ENCODE results near the gene GSG1L2. TPM values are rescaled to one million over a fixed set of nuclear protein-coding genes. Genes with fewer than 3 reads are reported as not detected.

Gene GSG1L2
- not detected for polyA plus RNA-seq (2013, experiment 1 of 4)
- not detected for polyA plus RNA-seq (2013, experiment 2 of 4)
- not detected for polyA plus RNA-seq (2013, experiment 3 of 4)
- not detected for polyA plus RNA-seq (2013, experiment 4 of 4)

DNA sequence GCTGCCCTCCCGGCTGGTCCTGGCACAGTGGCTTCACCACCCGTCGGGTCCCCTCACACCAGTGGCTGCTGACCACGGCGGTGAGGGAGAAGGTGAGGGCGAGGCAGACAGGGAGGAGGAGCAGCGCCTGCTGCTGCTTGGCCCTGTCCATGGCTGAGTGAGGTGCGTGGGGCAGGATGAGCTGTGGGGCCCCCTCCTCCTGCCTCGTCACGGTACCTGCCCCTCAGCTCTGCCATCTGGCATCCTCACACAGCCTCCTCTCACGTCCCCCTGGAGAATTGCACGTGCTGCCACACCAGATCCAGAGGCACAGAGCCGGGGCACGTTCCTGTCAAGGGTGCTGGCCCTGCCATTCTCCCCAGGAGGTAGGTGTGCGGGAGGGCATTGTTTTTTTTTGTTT, at the start of gene GSG1L2:
Gene GSG1L2, minus strand, starts transcription at position 159 of the 400 bp plus-strand sequence. Its CDS starts 8 bp downstream, at position 151.
- Histone ChIP-seq H3K36me3 (ENCODE audit: control insufficient read depth, insufficient read depth, low read length) (no peaks in the 10 kb centered on the region), H3K4me1 (ENCODE audit: control insufficient read depth, insufficient read depth, low read length) (no peaks in the 10 kb centered on the region), H3K4me3 (ENCODE audit: insufficient read depth, low read depth, low read length) (no peak within 1 kb of the TSS), H3K9me3 (ENCODE audit: control insufficient read depth, low read length) (no peaks in the 10 kb centered on the region), H3K27ac (ENCODE audit: insufficient read depth, low read depth, low read length, poor library complexity, severe bottlenecking) (no peak within 1 kb of the TSS), H3K27me3 (ENCODE audit: control insufficient read depth, insufficient read depth, low read length, poor library complexity, severe bottlenecking) (no peaks in the 10 kb centered on the region)
- WGBS, 2 experiments: 81 to 86% methylated on average over 15 of the region's 15 CpGs

DNA sequence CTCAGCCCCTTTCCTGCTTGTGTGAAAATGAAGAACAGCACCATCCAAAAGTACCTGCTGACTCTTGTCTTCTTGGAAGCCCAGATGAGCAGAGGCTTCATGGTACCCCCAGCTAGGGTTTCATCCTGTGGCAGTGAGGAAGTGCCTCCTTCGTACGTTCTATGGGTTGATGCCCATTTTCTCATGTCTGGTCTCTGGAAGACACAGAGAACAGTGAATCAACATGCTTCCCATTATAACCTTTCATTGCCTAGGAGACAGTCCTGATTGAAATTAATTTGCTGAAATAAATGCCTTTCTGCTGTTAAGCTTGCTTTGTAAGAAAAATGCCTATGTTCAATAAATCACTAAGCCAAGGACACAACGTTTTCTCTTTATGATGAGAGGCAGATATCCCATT, 46.7 kb upstream of the GSG1L2 start:
- H3K36me3 ChIP-seq (ENCODE audit: control insufficient read depth, insufficient read depth, low read length): no peaks in the 10 kb centered on the region
- 87 to 93% methylated on average over 3 of the region's 3 CpGs for WGBS, 2 experiments

DNA sequence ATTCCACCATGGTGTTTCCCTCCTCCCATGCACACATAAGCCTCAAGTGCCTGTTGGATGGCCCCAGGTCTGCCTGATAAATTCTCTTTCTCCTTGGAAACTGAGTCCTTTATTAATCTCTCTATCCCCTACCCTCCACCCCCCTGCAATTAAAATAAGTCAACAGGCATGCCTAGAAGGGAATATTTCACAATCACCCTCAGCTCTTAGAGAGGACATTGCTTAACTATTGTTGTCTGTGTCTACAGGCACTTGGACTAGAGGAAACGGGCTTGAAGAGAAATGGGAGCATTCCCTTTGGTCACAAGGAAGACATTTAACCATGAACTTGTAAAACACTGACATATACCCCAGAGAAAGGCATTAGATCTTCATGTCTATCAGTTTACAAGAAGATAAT, 43.7 kb upstream of the GSG1L2 start:
- 89 to 100% methylated on average over 1 of the region's 1 CpG for WGBS, 2 experiments

More for the DNA sequence above, 46.7 kb upstream of the GSG1L2 start:
- H3K9me3 ChIP-seq (ENCODE audit: control insufficient read depth, low read length): no peaks in the 10 kb centered on the region
- H3K4me3 ChIP-seq (ENCODE audit: insufficient read depth, low read depth, low read length): no peak overlapping the region
- H3K27ac ChIP-seq (ENCODE audit: insufficient read depth, low read depth, low read length, poor library complexity, severe bottlenecking): no peak overlapping the region
- H3K27me3 ChIP-seq (ENCODE audit: control insufficient read depth, insufficient read depth, low read length, poor library complexity, severe bottlenecking): no peaks in the 10 kb centered on the region
- no peaks in the 10 kb centered on the region for H3K4me1 ChIP-seq (ENCODE audit: control insufficient read depth, insufficient read depth, low read length)

GRCh38 chr17:9862949-9863348, 41.1 kb upstream of the GSG1L2 start:
- Histone ChIP-seq H3K27ac (ENCODE audit: insufficient read depth, low read depth, low read length, poor library complexity, severe bottlenecking) (no peak overlapping the region), H3K4me1 (ENCODE audit: control insufficient read depth, insufficient read depth, low read length) (no peaks in the 10 kb centered on the region), H3K36me3 (ENCODE audit: control insufficient read depth, insufficient read depth, low read length) (no peaks in the 10 kb centered on the region), H3K9me3 (ENCODE audit: control insufficient read depth, low read length) (no peaks in the 10 kb centered on the region), H3K27me3 (ENCODE audit: control insufficient read depth, insufficient read depth, low read length, poor library complexity, severe bottlenecking) (no peaks in the 10 kb centered on the region), H3K4me3 (ENCODE audit: insufficient read depth, low read depth, low read length) (no peak overlapping the region)
- 88 to 97% methylated on average over 4 of the region's 4 CpGs for WGBS, 2 experiments

More for the DNA sequence above, 43.7 kb upstream of the GSG1L2 start:
- Histone ChIP-seq H3K27me3 (ENCODE audit: control insufficient read depth, insufficient read depth, low read length, poor library complexity, severe bottlenecking) (no peaks in the 10 kb centered on the region), H3K27ac (ENCODE audit: insufficient read depth, low read depth, low read length, poor library complexity, severe bottlenecking) (no peak overlapping the region), H3K9me3 (ENCODE audit: control insufficient read depth, low read length) (no peaks in the 10 kb centered on the region), H3K4me3 (ENCODE audit: insufficient read depth, low read depth, low read length) (no peak overlapping the region), H3K4me1 (ENCODE audit: control insufficient read depth, insufficient read depth, low read length) (no peaks in the 10 kb centered on the region), H3K36me3 (ENCODE audit: control insufficient read depth, insufficient read depth, low read length) (no peaks in the 10 kb centered on the region)

GRCh38 chr17:9862220-9862619, 40.3 kb upstream of the GSG1L2 start:
- no peaks in the 10 kb centered on the region for H3K9me3 ChIP-seq (ENCODE audit: control insufficient read depth, low read length)
- no peaks in the 10 kb centered on the region for H3K27me3 ChIP-seq (ENCODE audit: control insufficient read depth, insufficient read depth, low read length, poor library complexity, severe bottlenecking)
- no peak overlapping the region for H3K4me3 ChIP-seq (ENCODE audit: insufficient read depth, low read depth, low read length)
- H3K27ac ChIP-seq (ENCODE audit: insufficient read depth, low read depth, low read length, poor library complexity, severe bottlenecking): no peak overlapping the region
- H3K4me1 ChIP-seq (ENCODE audit: control insufficient read depth, insufficient read depth, low read length): no peaks in the 10 kb centered on the region
- WGBS, 2 experiments: 100% methylated on average over 1 of the region's 1 CpG; no CpG with 5 or more reads in 1 of the 2 experiments
- no peaks in the 10 kb centered on the region for H3K36me3 ChIP-seq (ENCODE audit: control insufficient read depth, insufficient read depth, low read length)

GRCh38 chr17:9860851-9861250, 39.0 kb upstream of the GSG1L2 start:
- 80 to 83% methylated on average over 7 of the region's 7 CpGs for WGBS, 2 experiments
- no peaks in the 10 kb centered on the region for H3K27me3 ChIP-seq (ENCODE audit: control insufficient read depth, insufficient read depth, low read length, poor library complexity, severe bottlenecking)
- no peaks in the 10 kb centered on the region for H3K36me3 ChIP-seq (ENCODE audit: control insufficient read depth, insufficient read depth, low read length)
- H3K9me3 ChIP-seq (ENCODE audit: control insufficient read depth, low read length): no peaks in the 10 kb centered on the region
- H3K27ac ChIP-seq (ENCODE audit: insufficient read depth, low read depth, low read length, poor library complexity, severe bottlenecking): no peak overlapping the region
- no peak overlapping the region for H3K4me3 ChIP-seq (ENCODE audit: insufficient read depth, low read depth, low read length)
- no peaks in the 10 kb centered on the region for H3K4me1 ChIP-seq (ENCODE audit: control insufficient read depth, insufficient read depth, low read length)

- WGBS, 2 experiments: 94 to 99% methylated on average over 5 of the region's 5 CpGs
- H3K36me3 ChIP-seq (ENCODE audit: control insufficient read depth, insufficient read depth, low read length): no peaks in the 10 kb centered on the region
- no peak overlapping the region for H3K27ac ChIP-seq (ENCODE audit: insufficient read depth, low read depth, low read length, poor library complexity, severe bottlenecking)
- H3K27me3 ChIP-seq (ENCODE audit: control insufficient read depth, insufficient read depth, low read length, poor library complexity, severe bottlenecking): no peaks in the 10 kb centered on the region
- H3K4me1 ChIP-seq (ENCODE audit: control insufficient read depth, insufficient read depth, low read length): no peaks in the 10 kb centered on the region
- no peak overlapping the region for H3K4me3 ChIP-seq (ENCODE audit: insufficient read depth, low read depth, low read length)
- H3K9me3 ChIP-seq (ENCODE audit: control insufficient read depth, low read length): no peaks in the 10 kb centered on the region
Observed at GRCh38 chr17:9859781-9860180, 37.9 kb upstream of the GSG1L2 start.

DNA sequence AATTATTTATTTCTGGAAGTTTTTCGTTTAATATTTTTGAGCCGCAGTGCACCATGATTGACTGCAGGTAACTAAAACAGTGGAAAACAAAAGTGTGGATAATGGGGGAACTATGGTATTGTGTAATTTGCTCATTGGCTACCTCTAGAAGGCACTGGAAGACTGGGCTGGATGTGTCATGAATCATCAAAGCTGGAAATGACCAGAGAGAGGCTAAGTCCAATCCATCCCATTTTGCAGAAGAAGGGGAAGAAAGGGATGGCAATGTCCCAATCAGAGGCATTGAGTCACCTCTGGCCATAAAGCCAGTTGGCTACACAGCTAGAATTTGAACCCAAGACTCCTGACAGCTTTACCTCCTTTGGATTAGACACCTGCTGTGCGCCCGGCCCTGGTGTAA, 33.2 kb upstream of the GSG1L2 start:
- Histone ChIP-seq H3K36me3 (ENCODE audit: control insufficient read depth, insufficient read depth, low read length) (no peaks in the 10 kb centered on the region), H3K27ac (ENCODE audit: insufficient read depth, low read depth, low read length, poor library complexity, severe bottlenecking) (no peak overlapping the region), H3K27me3 (ENCODE audit: control insufficient read depth, insufficient read depth, low read length, poor library complexity, severe bottlenecking) (no peaks in the 10 kb centered on the region), H3K9me3 (ENCODE audit: control insufficient read depth, low read length) (no peaks in the 10 kb centered on the region), H3K4me3 (ENCODE audit: insufficient read depth, low read depth, low read length) (no peak overlapping the region), H3K4me1 (ENCODE audit: control insufficient read depth, insufficient read depth, low read length) (no peaks in the 10 kb centered on the region)
- 86 to 91% methylated on average over 4 of the region's 4 CpGs for WGBS, 2 experiments

GRCh38 chr17:9854255-9854654, 32.4 kb upstream of the GSG1L2 start:
- H3K27ac ChIP-seq (ENCODE audit: insufficient read depth, low read depth, low read length, poor library complexity, severe bottlenecking): no peak overlapping the region
- H3K9me3 ChIP-seq (ENCODE audit: control insufficient read depth, low read length): no peaks in the 10 kb centered on the region
- no peak overlapping the region for H3K4me3 ChIP-seq (ENCODE audit: insufficient read depth, low read depth, low read length)
- no peaks in the 10 kb centered on the region for H3K4me1 ChIP-seq (ENCODE audit: control insufficient read depth, insufficient read depth, low read length)
- H3K36me3 ChIP-seq (ENCODE audit: control insufficient read depth, insufficient read depth, low read length): no peaks in the 10 kb centered on the region
- no peaks in the 10 kb centered on the region for H3K27me3 ChIP-seq (ENCODE audit: control insufficient read depth, insufficient read depth, low read length, poor library complexity, severe bottlenecking)
- WGBS, 2 experiments: 84 to 94% methylated on average over 5 of the region's 5 CpGs

DNA sequence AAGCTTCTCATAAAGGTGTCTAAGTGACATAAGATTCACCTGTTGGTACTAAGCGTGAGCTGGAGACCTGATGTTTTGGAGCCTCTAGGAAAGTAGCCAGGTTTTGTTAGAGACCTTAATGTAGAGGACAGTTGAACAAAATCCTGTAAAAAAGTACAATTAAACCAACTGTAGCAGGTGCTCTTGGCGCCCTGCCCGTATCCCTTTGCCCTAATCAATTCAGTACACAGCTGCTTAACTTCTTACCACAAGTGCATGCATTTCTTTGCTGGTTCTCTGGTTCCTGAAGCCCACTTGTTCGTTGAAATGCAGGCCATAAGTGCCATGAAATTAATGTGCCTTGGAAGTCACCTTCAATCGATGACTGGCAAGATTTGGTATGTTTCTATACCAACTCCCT, 28.3 kb upstream of the GSG1L2 start:
- Histone ChIP-seq H3K9me3 (ENCODE audit: control insufficient read depth, low read length) (no peaks in the 10 kb centered on the region), H3K4me3 (ENCODE audit: insufficient read depth, low read depth, low read length) (no peak overlapping the region), H3K27me3 (ENCODE audit: control insufficient read depth, insufficient read depth, low read length, poor library complexity, severe bottlenecking) (no peaks in the 10 kb centered on the region), H3K36me3 (ENCODE audit: control insufficient read depth, insufficient read depth, low read length) (no peaks in the 10 kb centered on the region), H3K4me1 (ENCODE audit: control insufficient read depth, insufficient read depth, low read length) (no peaks in the 10 kb centered on the region), H3K27ac (ENCODE audit: insufficient read depth, low read depth, low read length, poor library complexity, severe bottlenecking) (no peak overlapping the region)
- 91 to 92% methylated on average over 5 of the region's 5 CpGs for WGBS, 2 experiments

- Histone ChIP-seq H3K27ac (ENCODE audit: insufficient read depth, low read depth, low read length, poor library complexity, severe bottlenecking) (no peak overlapping the region), H3K27me3 (ENCODE audit: control insufficient read depth, insufficient read depth, low read length, poor library complexity, severe bottlenecking) (no peaks in the 10 kb centered on the region), H3K4me1 (ENCODE audit: control insufficient read depth, insufficient read depth, low read length) (no peaks in the 10 kb centered on the region), H3K9me3 (ENCODE audit: control insufficient read depth, low read length) (no peaks in the 10 kb centered on the region), H3K4me3 (ENCODE audit: insufficient read depth, low read depth, low read length) (no peak overlapping the region), H3K36me3 (ENCODE audit: control insufficient read depth, insufficient read depth, low read length) (no peaks in the 10 kb centered on the region)
- 94 to 96% methylated on average over 3 to 4 of the region's 4 CpGs for WGBS, 2 experiments
Observed at GRCh38 chr17:9845306-9845705, 23.4 kb upstream of the GSG1L2 start.
